Sigmoid colon (tissue), 4 donors: ENCODE measurements around the gene SAYSD1.

ENCODE experiments used
- EP300 ChIP-seq, 4 donors: sonication (generic); formaldehyde crosslinking; IDR thresholded peaks; one replicate each; pipeline ENCODE4 v1.6.1; 2017; ENCODE audit warnings: antibody characterized with exemption in 4 of 4
- POLR2A ChIP-seq, 2 donors: fragments of 450-650 bp; IDR thresholded peaks; one replicate each; pipeline ENCODE4 v1.6.1; 2016; ENCODE audit warnings: antibody characterized with exemption in 2 of 2, mild to moderate bottlenecking in 2 of 2, moderate library complexity in 2 of 2
- POLR2AphosphoS5 ChIP-seq, 4 donors: sonication (generic); formaldehyde crosslinking; IDR thresholded peaks; one replicate each; pipeline ENCODE4 v1.6.1; 2017; ENCODE audit warnings: antibody characterized with exemption in 4 of 4
- TF ChIP-seq, protein P1 (sequence below), 4 experiments: fragments of 450-650 bp in 3 of 4; fragments of 200-600 bp in 1 of 4; IDR thresholded peaks; one replicate each; pipeline ENCODE4 v1.5.1; 2016 to 2019; ENCODE audit warnings: antibody characterized with exemption in 4 of 4, mild to moderate bottlenecking in 3 of 4, moderate library complexity in 2 of 4

DNA sequence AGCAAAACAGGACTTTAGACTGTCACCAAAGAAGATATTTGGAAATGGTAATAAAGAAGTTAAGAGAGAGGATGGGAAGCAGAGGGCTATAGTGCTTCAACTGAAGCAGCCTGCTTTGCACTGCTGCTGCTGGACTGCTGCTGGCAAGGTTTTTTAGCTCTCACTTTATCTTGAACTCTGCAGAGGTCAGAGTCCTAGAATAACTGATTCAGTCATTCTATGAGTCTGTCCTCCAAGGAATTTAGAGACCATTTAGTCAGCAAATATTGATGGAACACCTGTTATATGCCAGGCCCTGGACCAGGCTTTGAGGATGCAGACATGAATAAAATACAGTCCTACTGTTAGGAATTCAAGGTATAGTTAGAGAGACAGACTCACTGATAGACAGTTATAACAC, 9.1 kb upstream of the SAYSD1 start:
- TF ChIP-seq, protein P1, sequence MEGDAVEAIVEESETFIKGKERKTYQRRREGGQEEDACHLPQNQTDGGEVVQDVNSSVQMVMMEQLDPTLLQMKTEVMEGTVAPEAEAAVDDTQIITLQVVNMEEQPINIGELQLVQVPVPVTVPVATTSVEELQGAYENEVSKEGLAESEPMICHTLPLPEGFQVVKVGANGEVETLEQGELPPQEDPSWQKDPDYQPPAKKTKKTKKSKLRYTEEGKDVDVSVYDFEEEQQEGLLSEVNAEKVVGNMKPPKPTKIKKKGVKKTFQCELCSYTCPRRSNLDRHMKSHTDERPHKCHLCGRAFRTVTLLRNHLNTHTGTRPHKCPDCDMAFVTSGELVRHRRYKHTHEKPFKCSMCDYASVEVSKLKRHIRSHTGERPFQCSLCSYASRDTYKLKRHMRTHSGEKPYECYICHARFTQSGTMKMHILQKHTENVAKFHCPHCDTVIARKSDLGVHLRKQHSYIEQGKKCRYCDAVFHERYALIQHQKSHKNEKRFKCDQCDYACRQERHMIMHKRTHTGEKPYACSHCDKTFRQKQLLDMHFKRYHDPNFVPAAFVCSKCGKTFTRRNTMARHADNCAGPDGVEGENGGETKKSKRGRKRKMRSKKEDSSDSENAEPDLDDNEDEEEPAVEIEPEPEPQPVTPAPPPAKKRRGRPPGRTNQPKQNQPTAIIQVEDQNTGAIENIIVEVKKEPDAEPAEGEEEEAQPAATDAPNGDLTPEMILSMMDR (IDR thresholded peaks at IDR 0.05) = no peak
- TF ChIP-seq POLR2A (IDR thresholded peaks at IDR 0.05) (no peak), EP300 (IDR thresholded peaks at IDR 0.05) (no peak), POLR2AphosphoS5 (IDR thresholded peaks at IDR 0.05) (no peak)
